A549 (cell line): Measurements from ENCODE around the gene ACER1. TPM values are rescaled to one million over a fixed set of nuclear protein-coding genes. Genes with fewer than 3 reads are reported as not detected.

Experiments used
- ATAC-seq, 2 experiments: fragments of 200-7000 bp in 1 of 2; fragments of >200 bp in 1 of 2; cut with Nextera tagmentation in 1 of 2; cut with Tn5 transposase in 1 of 2; 3 replicates each; pipeline versions ENCODE4 v1.8.0 to v1.9.1; 2018 to 2020; ENCODE audit warnings: mild to moderate bottlenecking in 1 of 2, moderate library complexity in 1 of 2
- CTCF ChIA-PET: fragments of 300-600 bp; sonication (Branson Sonifier 250); formaldehyde crosslinking; extraction: SDS; loops from one replicate; lab custom pipeline; 2021; ENCODE audit warnings: antibody characterized with exemption, inconsistent platforms; lab: Yijun Ruan, JAX
- POLR2A ChIA-PET: fragments of 350-600 bp; formaldehyde crosslinking; extraction: SDS; loops from one replicate; lab custom pipeline; 2021; ENCODE audit warnings: antibody characterized with exemption, inconsistent platforms; lab: Yijun Ruan, JAX
- DNase-seq, 2 experiments: peaks; one replicate each; pipeline versions ENCODE4 v3.0.0 to v3.0.0-alpha.2; 2011 to 2016; ENCODE audit warnings: low read depth in 1 of 2, low spot score in 1 of 2
- FAIRE-seq: peaks from 2 replicates; lab custom pipeline; 2011; peaks lifted over from hg19 to GRCh38; lab: Jason Lieb, UNC
- H3K27ac ChIP-seq, 2 experiments: fragments of >200 bp; sonication (Bioruptor Twin); formaldehyde crosslinking; 3 replicates each; pipeline ENCODE4 v1.5.1; 2016 to 2017
- H3K4me1 ChIP-seq: fragments of >200 bp; sonication (Bioruptor Twin); formaldehyde crosslinking; 3 replicates; pipeline ENCODE4 v1.6.1; 2016
- H3K4me2 ChIP-seq: fragments of >200 bp; sonication (Bioruptor Twin); formaldehyde crosslinking; 3 replicates; pipeline ENCODE4 v1.6.1; 2016
- H3K4me3 ChIP-seq: fragments of >200 bp; sonication (Bioruptor Twin); formaldehyde crosslinking; 3 replicates; pipeline ENCODE4 v1.5.1; 2016
- H3K9me3 ChIP-seq: fragments of >200 bp; sonication (Bioruptor Twin); formaldehyde crosslinking; 3 replicates; pipeline ENCODE4 v1.6.1; 2016
- BCL3 ChIP-seq: fragments of >200 bp; sonication (Bioruptor Twin); formaldehyde crosslinking; IDR thresholded peaks from 3 replicates; pipeline ENCODE4 v1.6.1; 2016
- CBX2 ChIP-seq: fragments of 200-600 bp; sonication (generic); IDR thresholded peaks from 2 replicates; pipeline ENCODE4 v1.6.1; 2016; ENCODE audit warnings: low read depth, mild to moderate bottlenecking, borderline replicate concordance
- CEBPB ChIP-seq, 2 experiments: fragments of >200 bp in 1 of 2; sonication (Bioruptor Twin) in 1 of 2; formaldehyde crosslinking in 1 of 2; IDR thresholded peaks; 2 replicates each; pipeline ENCODE4 v1.6.1; 2012 to 2016
- CTCF ChIP-seq: fragments of >200 bp; sonication (Bioruptor Twin); formaldehyde crosslinking; IDR thresholded peaks from 3 replicates; pipeline ENCODE4 v1.5.1; 2016
- E2F6 ChIP-seq: IDR thresholded peaks from 2 replicates; pipeline ENCODE4 v1.6.1; 2012; ENCODE audit warnings: low read depth, borderline replicate concordance
- EHF ChIP-seq: fragments of 250-450 bp; sonication (Bioruptor Pico); IDR thresholded peaks from 2 replicates; pipeline ENCODE4 v1.5.0; 2020; ENCODE audit warnings: mild to moderate bottlenecking
- FOSL2 ChIP-seq, 2 experiments: fragments of 450-650 bp in 1 of 2; fragments of >200 bp in 1 of 2; sonication (Bioruptor Twin) in 1 of 2; formaldehyde crosslinking; IDR thresholded peaks; 2 replicates each; pipeline versions ENCODE4 v1.5.0 to v1.6.1; 2016 to 2020; ENCODE audit warnings: mild to moderate bottlenecking in 1 of 2, moderate library complexity in 1 of 2
- HDAC2 ChIP-seq: fragments of 200-600 bp; sonication (generic); IDR thresholded peaks from 2 replicates; pipeline ENCODE4 v1.6.1; 2016
- MAFK ChIP-seq: fragments of 450-650 bp; IDR thresholded peaks from 2 replicates; pipeline ENCODE4 v1.6.1; 2014; ENCODE audit not compliant: partially characterized antibody
- MAZ ChIP-seq: fragments of 150-350 bp; IDR thresholded peaks from 2 replicates; pipeline ENCODE4 v1.6.1; 2014; ENCODE audit warnings: antibody characterized with exemption, low read depth, low read length, borderline replicate concordance
- NFE2L2 ChIP-seq: fragments of 150-350 bp; conservative IDR thresholded peaks from 2 replicates; pipeline ENCODE4 v1.6.1; 2014; ENCODE audit warnings: low read length
- NPAS2 ChIP-seq: fragments of 250-450 bp; sonication (Bioruptor Pico); IDR thresholded peaks from 2 replicates; pipeline ENCODE4 v1.8.0; 2022; ENCODE audit warnings: mild to moderate bottlenecking, moderate library complexity, borderline replicate concordance
- NR3C1 ChIP-seq: fragments of >200 bp; sonication (Bioruptor Twin); formaldehyde crosslinking; IDR thresholded peaks from 3 replicates; pipeline ENCODE4 v1.6.1; 2017
- PBX3 ChIP-seq: IDR thresholded peaks from 2 replicates; pipeline ENCODE4 v1.6.1; 2012
- PHF8 ChIP-seq: fragments of 200-600 bp; sonication (generic); IDR thresholded peaks from 2 replicates; pipeline ENCODE4 v1.6.1; 2016; ENCODE audit warnings: low read depth, mild to moderate bottlenecking, antibody characterized with exemption, moderate library complexity, borderline replicate concordance
- TFCP2L1 ChIP-seq: fragments of 250-450 bp; sonication (Bioruptor Pico); IDR thresholded peaks from 2 replicates; pipeline ENCODE4 v1.5.0; 2021; ENCODE audit warnings: mild to moderate bottlenecking
- TP53 ChIP-seq: fragments of 250-450 bp; sonication (Bioruptor Pico); IDR thresholded peaks from 2 replicates; pipeline ENCODE4 v1.5.0; 2021; ENCODE audit warnings: mild to moderate bottlenecking, moderate library complexity
- USF2 ChIP-seq: fragments of 450-650 bp; IDR thresholded peaks from 2 replicates; pipeline ENCODE4 v1.6.1; 2014; ENCODE audit warnings: antibody characterized with exemption
- ZNF302 ChIP-seq: fragments of 250-450 bp; sonication (Bioruptor Pico); IDR thresholded peaks from 2 replicates; pipeline ENCODE4 v1.9.0; 2021; ENCODE audit warnings: inconsistent platforms, mild to moderate bottlenecking, moderate library complexity
- WGBS: methylation state at CpG from one replicate; pipeline ENCODE4 v1.1.6; 2017; ENCODE audit errors: missing lambda C conversion rate; 5-methylcytosine and 5-hydroxymethylcytosine counted together
- polyA plus RNA-seq, 4 experiments: library from polyadenylated mRNA; depleted of rRNA in 3 of 4; stranded (reverse); fragments of >200 nt; fragmentation: RNase III in 1 of 4; extraction: RNeasy Plus Mini Kit Qiagen cat#74134 plus additional on column Dnase treatment in 1 of 4; gene quantifications; 2 replicates in 3 of 4; 3 replicates in 1 of 4; pipeline ENCODE4 v1.2.3, GENCODE V29; 2011 to 2017

The ACER1 gene
- polyA plus RNA-seq, 2 of the 4 experiments (the other 2 are of a cell fraction), result not detected

- H3K4me3 ChIP-seq, result no peak overlapping the region
- ChIA-PET POLR2A (no interaction called here), CTCF (no interaction called here)
- no peaks in the 10 kb centered on the region for H3K4me1 ChIP-seq
- no peak overlapping the region for H3K4me2 ChIP-seq
- no peaks in the 10 kb centered on the region for H3K9me3 ChIP-seq
- no peak for ATAC-seq
- TF ChIP-seq USF2, result peak; percentile 12; the same call in 1 of the 2 replicates
- no peak for TF ChIP-seq EHF (CRISPR knock-in tag)
- peak in 1 of 2 experiments; percentile 45 for DNase-seq
- no peak for FAIRE-seq
- 100% methylated on average over 1 of the region's 1 CpG for WGBS
- no peak overlapping the region for H3K27ac ChIP-seq
These were observed 10.1 kb upstream of the ACER1 start for GRCh38 chr19:6343462-6343861.

- H3K9me3 ChIP-seq, result no peaks in the 10 kb centered on the region
- DNase-seq (no peak), ATAC-seq (peak; percentile 64 to 66), FAIRE-seq (no peak)
- POLR2A ChIA-PET, result no interaction called here
- no peak overlapping the region for H3K4me2 ChIP-seq
- no peak overlapping the region for H3K4me3 ChIP-seq
- no peak overlapping the region for H3K27ac ChIP-seq
- 45% methylated on average over 13 of the region's 14 CpGs for WGBS
- CTCF ChIA-PET, result interaction anchor here (0.7 to 1.1 kb wide), 2 partner anchors 13 to 122 kb away, joined by 3 to 4 read pairs; no protein-coding TSS in a partner anchor
- TF ChIP-seq E2F6 (no peak), FOSL2 (IDR thresholded peaks at IDR 0.05) (no peak), FOSL2 (CRISPR knock-in tag; IDR thresholded peaks at IDR 0.05) (no peak), PBX3 (no peak), CTCF (no peak), NPAS2 (no peak), BCL3 (no peak), NFE2L2 (no peak), HDAC2 (no peak), CEBPB (IDR thresholded peaks at IDR 0.05) (no peak), NR3C1 (no peak), MAFK (no peak), ZNF302 (no peak), CBX2 (no peak), TFCP2L1 (no peak), MAZ (no peak), PHF8 (no peak), TP53 (no peak)
- TF ChIP-seq, all 56 proteins: peak for 0
- H3K4me1 ChIP-seq, result no peaks in the 10 kb centered on the region
These were observed 7.2 kb upstream of the ACER1 start for GRCh38 chr19:6340493-6341201.
